ENCODE measurements around the gene ATG4D.
A peak's percentile ranks its signal among the peaks of the same experiment; 100 is the strongest.

The ATG4D gene

DNA sequence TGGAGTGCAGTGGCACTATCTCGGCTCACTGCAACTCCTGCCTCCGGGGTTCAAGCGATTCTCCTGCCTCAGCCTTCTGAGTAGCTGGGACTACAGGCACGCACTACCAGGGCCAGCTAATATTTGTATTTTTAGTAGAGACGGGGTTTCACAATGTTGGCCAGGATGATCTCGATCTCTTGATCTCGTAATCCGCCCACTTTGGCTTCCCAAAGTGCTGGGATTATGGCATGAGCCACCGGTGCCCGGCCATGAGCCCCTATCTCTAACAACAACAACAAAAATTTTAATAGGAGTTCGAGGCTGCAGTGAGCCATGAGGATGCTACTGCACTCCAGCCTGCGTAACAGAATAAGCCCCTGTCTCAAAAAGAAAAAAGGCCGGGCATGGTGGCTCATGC is 38.4 kb downstream of the ATG4D start:
- no peak for DNase-seq

DNA sequence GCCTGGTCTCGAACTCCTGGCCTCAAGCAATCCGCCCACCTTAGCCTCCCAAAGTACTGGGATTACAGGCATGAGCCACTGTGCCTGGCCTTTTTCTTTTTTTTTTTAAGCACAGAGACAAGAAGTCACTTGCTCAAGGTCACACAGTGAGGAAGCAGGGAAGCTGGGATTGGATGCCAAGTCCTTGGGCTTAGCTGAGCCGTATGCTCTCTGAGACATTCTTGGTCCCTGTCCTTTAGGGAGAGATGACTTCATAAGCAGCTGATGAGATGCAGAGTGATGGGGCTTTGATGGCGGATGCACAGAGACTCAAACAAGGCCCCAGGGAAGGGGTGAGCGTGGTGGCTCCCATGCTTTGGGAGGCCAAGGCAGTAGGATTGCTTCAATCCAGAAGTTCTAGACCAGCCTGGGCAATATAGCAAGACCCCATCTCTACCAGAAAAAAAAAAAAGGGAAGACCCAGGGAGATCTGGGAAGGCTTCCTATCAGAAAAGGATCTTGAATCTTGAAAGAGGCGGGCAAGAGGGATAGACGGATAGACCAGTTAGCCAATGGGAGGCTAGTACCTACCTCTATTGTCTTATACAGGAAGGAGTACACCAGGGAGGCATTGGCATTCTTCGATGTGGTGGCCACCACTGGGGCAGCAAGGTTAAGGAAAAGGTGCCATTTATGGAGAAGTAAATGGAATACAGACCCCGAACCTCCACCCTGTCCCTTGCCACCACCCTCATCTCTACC is 39.5 kb downstream of the ATG4D start:
- no peak for DNase-seq

DNA sequence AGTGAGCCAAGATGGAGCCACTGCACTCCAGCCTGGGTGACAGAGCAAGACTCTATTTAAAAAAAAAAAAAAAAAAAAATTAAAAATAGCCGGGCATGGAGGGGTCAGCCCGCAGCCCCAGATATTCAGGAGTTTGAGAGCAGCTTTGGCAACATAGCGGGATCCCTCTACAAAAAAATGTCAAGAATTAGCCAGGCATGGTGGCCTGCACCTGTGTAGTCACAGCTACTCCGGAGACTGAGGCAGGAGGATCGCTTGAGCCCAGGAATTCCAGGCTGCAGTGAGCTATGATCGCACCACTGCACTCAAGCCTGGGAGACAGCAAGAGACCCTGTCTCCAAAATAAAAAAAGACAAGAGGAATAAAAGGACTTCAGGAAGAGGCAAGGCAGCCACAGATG is 42.7 kb downstream of the ATG4D start:
- no peak for DNase-seq

DNA sequence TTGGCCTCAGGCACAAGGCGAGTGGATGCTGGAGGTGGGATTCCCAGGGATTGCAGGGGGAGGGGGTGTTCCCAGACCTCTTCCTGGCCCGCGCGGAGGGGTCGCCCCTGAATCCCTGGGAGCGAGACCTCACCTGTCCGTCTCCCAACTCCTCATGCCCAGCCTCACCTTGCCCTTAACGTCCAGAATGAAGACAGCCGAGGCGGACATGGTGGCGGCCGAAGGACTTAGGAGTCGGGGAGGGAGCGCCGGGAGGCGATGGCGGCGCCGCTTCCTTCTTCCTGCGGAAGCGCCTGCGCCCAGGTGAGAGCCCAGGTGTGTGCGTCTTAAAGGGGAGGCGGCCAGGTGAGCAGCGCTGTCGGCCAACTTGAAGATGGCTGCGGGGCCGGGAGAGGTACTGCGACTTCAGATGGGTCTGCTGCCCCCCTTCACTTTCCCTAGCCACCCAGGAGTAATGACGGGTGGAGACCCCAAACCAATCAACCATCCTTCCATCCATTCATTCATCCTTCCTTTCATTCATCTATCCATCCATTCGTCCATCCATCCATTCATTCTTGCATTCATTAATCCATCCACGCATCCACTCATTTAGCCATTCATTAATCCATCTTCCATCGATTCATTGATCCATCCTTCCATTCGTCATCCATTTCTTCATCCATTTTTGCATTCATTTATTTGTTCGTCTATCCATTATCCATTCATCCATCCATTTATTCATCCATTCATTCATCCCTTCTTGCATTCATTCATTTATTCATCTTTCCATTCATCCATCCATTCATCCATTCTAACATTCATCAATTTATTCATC is 43.5 kb downstream of the ATG4D start, which contains the start of gene AP1M2:
Gene AP1M2, minus strand, starts transcription at position 291 of the 817 bp plus-strand sequence. Its CDS starts 81 bp downstream, at position 210.
- peak; percentile 41 to 81 (median 65) for DNase-seq

DNA sequence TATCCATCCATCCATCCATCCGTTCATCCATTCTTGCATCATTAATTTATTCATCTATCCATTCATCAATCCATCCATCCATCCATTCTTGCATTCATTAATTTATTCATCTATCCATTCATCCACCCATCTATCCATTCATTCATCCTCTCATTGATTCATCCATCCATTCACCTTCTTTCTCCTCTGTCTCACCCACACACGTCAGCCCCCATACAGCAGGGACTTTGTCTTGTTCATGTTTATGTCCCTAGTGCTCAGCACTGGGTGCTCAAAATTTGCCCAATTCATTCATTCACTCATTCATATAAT is 44.1 kb downstream of the ATG4D start:
- DNase-seq: no peak

DNA sequence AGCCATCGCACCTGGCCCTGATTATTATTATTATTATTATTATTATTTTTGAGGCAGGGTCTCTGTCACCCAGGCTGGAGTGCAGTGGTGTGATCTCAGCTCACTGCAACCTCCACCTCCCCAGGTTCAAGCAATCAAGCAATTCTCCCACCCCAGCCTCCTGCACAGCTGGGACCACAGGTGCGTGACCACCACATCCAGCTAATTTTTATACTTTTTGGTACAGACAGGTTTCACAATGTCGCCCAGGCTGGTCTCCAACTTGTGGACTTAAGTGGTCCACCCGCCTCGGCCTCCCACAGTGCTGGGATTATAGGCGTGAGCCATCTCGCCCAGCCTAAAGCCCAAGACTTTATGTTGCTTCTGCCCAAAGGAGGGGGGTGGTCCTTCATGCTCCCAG is 49.4 kb downstream of the ATG4D start:
- DNase-seq: no peak

DNA sequence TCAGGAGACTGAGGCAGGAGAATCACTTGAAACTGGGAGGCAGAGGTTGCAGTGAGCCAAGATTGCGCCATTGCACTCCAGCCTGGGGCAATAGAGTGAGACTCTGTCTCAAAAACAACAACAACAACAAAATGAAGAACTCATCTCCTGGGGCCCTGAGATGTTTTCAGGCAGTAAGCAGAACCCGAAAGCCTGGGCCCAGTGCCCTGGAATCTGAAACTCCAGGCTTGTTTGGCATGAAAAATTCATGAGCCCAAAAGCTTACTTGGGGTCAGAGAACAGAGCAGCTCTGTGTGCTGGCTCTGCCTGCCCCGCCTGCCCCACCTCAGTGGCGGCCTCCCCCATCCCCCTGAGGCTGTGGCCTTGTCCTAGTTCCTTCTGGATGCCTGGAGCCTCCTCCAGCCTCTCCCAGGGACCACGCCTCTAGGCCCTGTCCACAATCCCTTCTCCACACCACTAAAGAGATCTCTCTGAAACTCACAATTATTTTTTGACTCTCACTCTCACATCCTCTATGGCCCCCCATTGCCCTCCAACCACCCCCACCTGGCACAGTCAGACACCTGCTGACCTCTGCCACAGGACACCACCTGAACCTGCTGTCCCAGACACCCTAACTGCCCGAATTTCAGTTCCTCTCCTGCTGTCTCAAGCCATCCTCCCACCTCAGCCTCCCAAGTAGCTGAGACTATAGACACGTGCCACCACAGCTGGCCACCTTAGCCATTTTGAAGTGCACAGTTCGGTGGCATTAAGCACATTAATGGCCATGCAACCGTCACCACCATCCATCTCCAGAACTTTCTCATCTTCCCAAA is 50.3 kb downstream of the ATG4D start:
- no peak for DNase-seq

DNA sequence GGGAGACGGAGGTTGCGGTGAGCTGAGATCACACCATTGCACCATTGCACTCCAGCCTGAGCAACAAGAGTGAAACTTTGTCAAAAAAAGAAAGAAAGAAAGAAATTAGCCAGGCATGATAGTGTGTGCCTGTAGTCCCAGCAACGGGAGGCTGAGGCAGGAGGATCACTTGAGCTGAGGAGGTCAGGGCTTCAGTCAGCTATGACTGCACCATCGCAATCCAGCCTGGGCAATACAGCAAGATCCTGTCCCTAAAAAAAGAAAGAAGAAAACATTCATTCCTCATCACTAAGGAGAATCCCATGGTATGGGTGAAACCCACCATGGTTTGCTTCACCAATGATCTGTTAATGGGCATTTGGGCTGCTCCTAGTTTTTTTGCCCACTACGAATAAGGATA is 56.4 kb downstream of the ATG4D start:
- DNase-seq: no peak

DNA sequence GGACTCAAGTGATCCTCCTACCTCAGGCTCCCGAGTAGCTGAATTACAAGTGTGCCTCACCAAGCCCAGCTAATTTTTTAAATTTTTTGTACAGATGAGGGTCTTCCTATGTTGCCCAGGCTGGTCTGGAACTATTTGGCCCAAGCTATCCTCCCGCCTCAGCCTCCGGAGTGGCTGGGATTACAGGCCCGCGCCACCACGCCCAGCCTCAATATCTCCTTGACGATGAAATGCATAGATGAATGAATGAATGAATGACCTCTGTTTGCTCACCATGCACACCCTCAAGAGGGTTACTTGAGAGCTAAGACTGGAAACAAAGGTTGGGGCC is 58.3 kb downstream of the ATG4D start:
- DNase-seq: no peak

DNA sequence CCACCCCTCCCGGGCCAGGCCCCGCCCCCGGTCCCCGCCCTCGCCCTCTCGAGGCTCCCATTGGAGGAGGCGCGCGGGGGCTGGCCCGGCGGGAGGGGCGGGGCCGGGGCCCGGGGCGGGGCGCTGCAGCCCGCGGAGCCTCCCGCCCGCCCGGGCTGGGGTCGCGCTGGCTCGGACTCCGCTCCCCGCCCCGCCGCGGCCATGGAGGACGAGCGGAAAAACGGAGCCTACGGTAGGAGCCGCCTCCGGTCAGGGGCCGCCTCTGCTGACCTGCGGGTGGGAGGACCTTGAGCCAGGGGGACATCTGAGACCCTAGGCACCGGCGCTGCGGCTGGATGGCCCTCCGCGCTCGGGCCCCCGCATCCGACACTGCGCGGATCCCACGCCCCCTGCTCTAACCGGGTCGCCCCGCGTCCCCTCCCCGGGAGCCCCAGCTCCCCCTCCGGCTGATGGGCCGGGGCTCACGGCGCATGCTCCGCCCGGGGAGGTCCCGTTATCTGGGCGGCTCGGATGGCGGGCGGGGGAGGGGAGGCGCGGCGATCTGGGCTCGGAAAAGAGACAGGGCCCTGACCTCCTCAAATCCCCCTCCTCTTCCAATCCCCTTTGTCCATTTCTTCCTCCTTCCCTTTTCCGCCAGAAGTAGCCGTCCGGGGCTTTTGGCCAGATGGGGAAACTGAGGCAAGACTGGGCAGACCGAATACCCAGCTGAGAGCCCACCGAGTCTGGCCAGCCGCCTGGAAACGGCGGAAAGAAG is 58.8 kb downstream of the ATG4D start:
- peak; percentile 56 to 81 (median 76) for DNase-seq
